Stimulated activated naive B cell treated with anti-CD40 and anti-IgM and Interleukin-4, amounts not matched to agents 10 μg/mL and 1 μg/mL and 100 μg/mL, for 72 hours (primary cell): ENCODE results near the gene ZNF200.
"Not testable (repeated sequence)": the region's sequence is repeated elsewhere in the genome, so short reads cannot be mapped to it uniquely, and the experiment has no call there.

Experiments used
- ATAC-seq, 2 donors: fragments of 150-1000 bp; cut with Tn5 transposase; replicated peaks; 2 replicates each; pipeline ENCODE4 v1.10.0; 2021; ENCODE audit warnings: moderate library complexity in 1 of 2
- DNase-seq: peaks from one replicate; pipeline ENCODE4 v3.0.0; 2021
- H3K27ac Mint-ChIP-seq: one replicate; pipeline ENCODE4 v1.8.0; 2022; ENCODE audit warnings: mild to moderate bottlenecking, mixed read lengths
- H3K27me3 Mint-ChIP-seq, 2 donors: one replicate each; pipeline ENCODE4 v1.8.0; 2022; ENCODE audit warnings: mixed read lengths in 2 of 2
- H3K36me3 Mint-ChIP-seq, 2 donors: one replicate each; pipeline ENCODE4 v1.8.0; 2022; ENCODE audit warnings: mixed read lengths in 2 of 2, mild to moderate bottlenecking in 1 of 2
- H3K4me1 Mint-ChIP-seq, 2 donors: one replicate each; pipeline ENCODE4 v1.8.0; 2022; ENCODE audit warnings: mixed read lengths in 2 of 2, mild to moderate bottlenecking in 1 of 2
- H3K4me3 Mint-ChIP-seq, 2 donors: one replicate each; pipeline ENCODE4 v1.8.0; 2022; ENCODE audit warnings: mild to moderate bottlenecking in 2 of 2, mixed read lengths in 2 of 2, moderate library complexity in 1 of 2
- H3K9me3 Mint-ChIP-seq, 2 donors: one replicate each; pipeline ENCODE4 v1.8.0; 2022; ENCODE audit warnings: mixed read lengths in 2 of 2, mild to moderate bottlenecking in 1 of 2

Gene ZNF200

DNA sequence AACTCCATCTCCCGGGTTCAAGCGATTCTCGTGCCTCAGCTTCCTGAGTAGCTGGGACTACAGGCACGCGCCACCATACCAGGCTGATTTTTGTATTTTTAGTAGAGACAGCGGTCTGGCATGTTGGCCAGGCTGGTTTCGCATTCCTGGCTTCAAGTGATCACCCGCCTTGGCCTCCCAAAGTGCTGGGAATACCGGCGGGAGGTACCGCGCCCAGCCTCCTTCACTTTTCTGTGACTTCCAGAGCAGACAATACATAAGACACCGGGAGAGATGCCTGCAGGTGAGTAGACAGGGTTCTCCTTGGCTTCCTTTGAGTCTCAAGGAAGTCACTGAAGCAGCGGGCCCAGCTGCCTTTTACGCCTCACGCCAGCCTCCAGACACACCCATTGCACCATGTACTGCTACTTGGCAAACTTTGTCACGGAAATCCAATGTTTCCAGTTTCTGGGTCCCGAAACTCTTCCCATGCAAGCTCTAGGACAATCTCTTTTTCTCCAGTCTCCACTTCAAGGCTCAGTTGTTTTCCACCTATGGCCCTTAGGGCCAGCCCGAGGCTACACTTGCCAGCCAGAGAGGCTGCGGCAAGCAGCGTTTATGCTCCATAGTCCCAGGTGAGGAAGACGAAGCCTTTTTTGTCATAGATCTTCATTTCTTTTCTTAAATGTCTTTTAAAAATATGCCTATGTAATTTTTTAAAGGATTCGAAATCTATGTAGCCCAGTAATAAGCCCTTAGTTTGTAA, 47.8 kb downstream of the ZNF200 start:
- H3K9me3 Mint-ChIP-seq, result peaks cover 4 to 5% of the 10 kb centered on the region in 2 donors
- peaks cover 34 to 47% of the 10 kb centered on the region in 2 donors for H3K4me1 Mint-ChIP-seq
- no peak for ATAC-seq
- H3K36me3 Mint-ChIP-seq, result peaks cover 10 to 21% of the 10 kb centered on the region in 2 donors
- DNase-seq, result no peak
- peak overlapping the region; percentile 5 for H3K27ac Mint-ChIP-seq
- H3K4me3 Mint-ChIP-seq, result no peak overlapping the region
- peaks cover 81 to 94% of the 10 kb centered on the region in 2 donors for H3K27me3 Mint-ChIP-seq

DNA sequence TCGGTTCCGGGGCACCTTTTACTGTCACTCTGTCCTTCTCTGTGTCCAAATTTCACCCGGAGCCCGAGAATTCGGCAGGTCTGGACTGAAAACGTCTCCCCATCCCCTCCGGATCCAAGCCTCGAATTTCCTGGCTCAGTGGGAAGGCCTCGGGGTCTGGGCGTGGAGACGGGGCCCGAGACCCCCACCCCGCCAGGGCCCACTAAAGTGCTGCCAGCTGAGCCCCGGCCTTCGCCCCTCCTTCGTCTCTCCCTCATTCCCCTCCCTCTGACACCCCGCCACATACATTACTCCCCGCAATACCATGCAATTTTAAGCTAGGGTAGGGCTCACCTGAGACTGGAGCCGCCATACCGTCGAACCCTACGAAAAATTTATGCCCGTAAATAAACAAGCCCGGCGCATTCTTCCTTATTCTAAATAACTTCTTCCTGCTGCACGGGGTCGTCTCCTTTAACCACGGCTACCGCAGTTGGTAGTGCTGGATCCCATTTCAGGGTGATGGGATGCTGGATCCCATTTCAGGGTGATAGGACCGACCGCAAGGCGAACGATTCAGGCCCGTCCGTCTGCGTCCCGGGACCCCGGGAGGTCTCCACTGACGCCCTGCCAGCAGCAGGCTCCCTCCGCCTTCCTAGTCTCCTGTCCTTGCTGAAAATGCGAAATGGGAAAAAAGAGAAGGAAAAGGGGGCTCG, 51.4 kb downstream of the ZNF200 start:
- peaks cover 2 to 5% of the 10 kb centered on the region in 2 donors for H3K9me3 Mint-ChIP-seq
- H3K27me3 Mint-ChIP-seq, result peaks cover 83 to 90% of the 10 kb centered on the region in 2 donors
- ATAC-seq, result no peak

DNA sequence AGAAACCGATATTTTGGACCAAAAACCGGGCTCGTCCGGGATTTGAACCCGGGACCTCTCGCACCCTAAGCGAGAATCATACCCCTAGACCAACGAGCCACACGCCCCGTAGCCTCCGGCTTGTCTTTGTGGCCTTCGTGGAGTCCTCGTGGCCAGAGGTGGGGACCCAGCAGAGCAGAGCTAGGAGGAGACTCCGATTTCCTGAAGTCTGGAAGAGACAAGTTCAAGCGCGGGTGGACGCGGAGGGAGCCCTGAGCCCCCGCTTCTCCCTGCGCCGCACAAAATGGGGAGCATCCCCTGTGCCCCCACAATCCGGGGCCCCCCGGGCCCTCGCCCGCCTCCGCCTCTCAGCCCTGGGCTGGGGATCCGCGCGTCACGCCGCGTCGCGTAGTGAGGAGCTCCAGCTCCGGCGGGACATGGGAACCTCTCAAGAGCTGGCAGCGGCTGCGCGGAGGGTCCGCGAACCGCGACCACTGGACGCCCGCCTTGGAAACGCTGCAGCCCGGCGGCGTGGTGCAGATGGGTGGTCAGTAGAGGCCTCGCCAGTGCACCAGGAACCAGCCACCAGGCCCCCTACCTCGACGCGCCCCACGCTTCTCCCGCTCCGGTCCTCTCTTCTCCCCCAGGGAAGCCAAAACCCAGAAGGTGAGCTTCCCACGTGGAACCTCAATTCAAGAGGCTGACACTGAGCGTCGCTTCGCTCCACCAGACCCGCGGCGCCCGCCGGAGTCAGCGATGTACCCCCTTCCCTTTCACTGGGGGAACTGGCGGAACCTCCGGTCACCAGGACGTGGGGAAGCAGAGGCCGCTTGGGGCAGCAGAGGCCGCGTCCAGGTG, 52.1 kb downstream of the ZNF200 start:
- H3K27ac Mint-ChIP-seq, result peak overlapping the region; percentile 92
- peak overlapping the region; percentile 86 to 88 for H3K4me3 Mint-ChIP-seq
- peak; percentile 58 to 68 for ATAC-seq
- peaks cover 2 to 5% of the 10 kb centered on the region in 2 donors for H3K9me3 Mint-ChIP-seq
- H3K4me1 Mint-ChIP-seq, result peaks cover 18 to 24% of the 10 kb centered on the region in 2 donors
- peaks cover 84 to 87% of the 10 kb centered on the region in 2 donors for H3K27me3 Mint-ChIP-seq
- DNase-seq, result no peak
- H3K36me3 Mint-ChIP-seq, result peaks cover 10 to 14% of the 10 kb centered on the region in 2 donors

More for the DNA sequence above, 51.4 kb downstream of the ZNF200 start:
- Mint-ChIP-seq H3K27ac (peak overlapping the region; percentile 90), H3K36me3 (peaks cover 10 to 18% of the 10 kb centered on the region in 2 donors), H3K4me3 (peak overlapping the region; percentile 86 to 88), H3K4me1 (peaks cover 19 to 30% of the 10 kb centered on the region in 2 donors)
- DNase-seq, result no peak

DNA sequence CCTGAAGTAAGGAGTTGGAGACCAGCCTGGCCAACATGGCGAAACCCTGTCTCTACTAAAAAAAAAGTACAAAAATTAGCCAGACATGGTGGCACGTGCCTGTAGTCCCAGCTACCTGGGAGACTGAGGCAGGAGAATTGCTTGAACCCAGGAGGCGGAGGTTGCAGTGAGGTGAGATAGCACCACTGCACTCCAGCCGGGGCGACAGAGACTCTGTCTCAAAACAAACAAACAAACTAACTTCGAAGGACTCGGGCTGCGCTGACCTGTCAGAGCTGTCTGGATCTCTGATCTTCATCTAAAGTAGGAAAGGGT, 52.7 kb downstream of the ZNF200 start:
- H3K4me1 Mint-ChIP-seq, result peaks cover 16 to 21% of the 10 kb centered on the region in 2 donors
- peak overlapping the region; percentile 92 for H3K27ac Mint-ChIP-seq
- peaks cover 84 to 87% of the 10 kb centered on the region in 2 donors for H3K27me3 Mint-ChIP-seq
- peaks cover 10 to 11% of the 10 kb centered on the region in 2 donors for H3K36me3 Mint-ChIP-seq
- H3K9me3 Mint-ChIP-seq, ATAC-seq, DNase-seq: not testable (repeated sequence)
- H3K4me3 Mint-ChIP-seq, result peak overlapping the region; percentile 86 to 88

DNA sequence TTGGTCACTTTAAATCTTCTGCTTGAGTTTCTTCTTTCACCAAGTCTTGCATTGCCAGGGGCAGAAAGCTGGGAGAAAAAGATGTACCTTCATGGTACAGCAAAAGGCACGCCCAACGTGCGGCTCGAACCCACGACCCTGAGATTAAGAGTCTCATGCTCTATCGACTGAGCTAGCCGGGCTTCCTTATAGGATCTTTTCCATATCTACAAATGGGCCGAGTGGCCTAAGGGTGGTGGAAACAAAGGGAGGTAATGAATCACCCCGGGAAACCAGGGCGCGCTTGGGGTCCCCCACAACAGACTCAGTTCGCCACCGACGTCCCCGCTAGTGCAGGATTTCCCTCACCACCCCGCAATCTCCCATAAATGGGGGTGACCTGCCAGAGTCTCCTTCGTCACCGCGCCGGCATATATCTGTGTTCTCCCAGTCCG, 54.5 kb downstream of the ZNF200 start:
- Mint-ChIP-seq H3K27ac (no peak overlapping the region), H3K4me1 (peaks cover 19 to 21% of the 10 kb centered on the region in 2 donors), H3K4me3 (no peak overlapping the region), H3K27me3 (peaks cover 78 to 86% of the 10 kb centered on the region in 2 donors), H3K36me3 (peaks cover 10 to 11% of the 10 kb centered on the region in 2 donors), H3K9me3 (peaks cover 0 to 5% of the 10 kb centered on the region in 2 donors)
- DNase-seq (no peak), ATAC-seq (no peak)

DNA sequence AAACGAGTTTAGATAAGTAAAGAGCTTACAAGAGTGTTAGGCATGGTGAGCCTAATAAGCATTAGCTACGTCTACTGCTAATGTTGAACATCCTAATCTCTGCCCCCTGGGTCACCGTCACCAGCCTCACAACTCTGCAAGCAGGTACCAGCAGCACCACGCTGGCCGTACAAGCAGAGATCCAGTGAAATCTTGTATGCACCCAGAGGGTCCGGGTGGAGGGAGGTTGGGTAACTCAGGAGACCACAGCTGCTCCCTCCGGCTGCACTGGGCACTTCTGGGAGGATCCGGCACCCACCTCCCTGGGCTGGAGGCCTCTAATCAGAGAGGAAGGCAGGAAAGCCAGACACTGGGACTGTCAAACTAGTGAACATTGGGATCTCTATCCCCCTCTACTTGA, 55.3 kb downstream of the ZNF200 start:
- Mint-ChIP-seq H3K4me3 (no peak overlapping the region), H3K9me3 (peaks cover 0 to 5% of the 10 kb centered on the region in 2 donors), H3K27me3 (peaks cover 80 to 89% of the 10 kb centered on the region in 2 donors), H3K4me1 (peaks cover 19 to 21% of the 10 kb centered on the region in 2 donors), H3K27ac (no peak overlapping the region), H3K36me3 (peaks cover 10 to 11% of the 10 kb centered on the region in 2 donors)
- DNase-seq (no peak), ATAC-seq (no peak)

DNA sequence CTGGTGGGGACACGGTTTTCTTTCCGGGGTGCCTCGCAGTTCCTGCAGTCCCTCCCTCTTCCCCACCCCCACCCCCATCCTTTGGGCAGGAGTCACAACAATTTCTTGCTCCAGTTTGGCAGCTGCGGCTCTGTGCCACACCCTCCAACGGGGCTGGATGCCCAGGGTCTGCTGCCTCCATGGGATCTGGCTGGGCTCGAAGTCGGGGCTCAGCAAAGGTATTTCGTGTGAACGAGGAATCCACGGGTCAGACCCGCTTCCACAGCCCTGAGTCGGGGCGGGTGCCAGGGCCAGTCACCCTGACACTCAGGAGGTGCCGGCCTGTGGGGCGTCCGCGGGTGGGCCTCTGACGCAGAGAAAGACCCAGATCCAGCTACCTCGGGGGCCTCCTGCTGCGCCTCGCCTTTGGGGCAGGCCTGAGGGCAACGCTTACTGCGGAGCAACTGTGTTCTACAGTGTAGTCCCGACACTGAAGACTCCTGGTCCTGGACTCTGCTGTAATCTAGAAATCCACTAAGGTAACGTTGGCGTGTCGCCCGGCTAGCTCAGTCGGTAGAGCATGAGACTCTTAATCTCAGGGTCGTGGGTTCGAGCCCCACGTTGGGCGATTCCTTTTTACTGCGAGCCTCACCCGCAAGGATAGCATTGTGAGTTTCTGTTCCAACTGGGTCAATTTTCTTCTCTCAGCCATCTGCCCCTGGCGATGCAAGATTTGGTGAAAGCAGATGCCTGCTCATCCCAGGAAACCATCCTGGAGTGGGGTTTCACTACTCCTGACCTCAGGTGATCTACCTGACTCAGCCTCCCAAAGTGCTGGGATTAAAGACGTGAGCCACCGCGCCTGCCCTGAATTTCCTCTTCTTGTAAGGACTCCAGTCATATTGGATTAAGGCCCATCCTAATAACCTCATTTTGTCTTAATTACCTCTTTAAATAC, 59.5 kb downstream of the ZNF200 start:
- ATAC-seq (no peak), DNase-seq (no peak)
- H3K27ac Mint-ChIP-seq, result peak overlapping the region; percentile 81
- peak overlapping the region in 1 of 2 donors; percentile 13 for H3K4me3 Mint-ChIP-seq
- peaks cover 2 to 3% of the 10 kb centered on the region in 2 donors for H3K36me3 Mint-ChIP-seq
- H3K27me3 Mint-ChIP-seq, result peaks cover 69 to 85% of the 10 kb centered on the region in 2 donors
- no peaks in the 10 kb centered on the region for H3K9me3 Mint-ChIP-seq
- peaks cover 26 to 32% of the 10 kb centered on the region in 2 donors for H3K4me1 Mint-ChIP-seq

DNA sequence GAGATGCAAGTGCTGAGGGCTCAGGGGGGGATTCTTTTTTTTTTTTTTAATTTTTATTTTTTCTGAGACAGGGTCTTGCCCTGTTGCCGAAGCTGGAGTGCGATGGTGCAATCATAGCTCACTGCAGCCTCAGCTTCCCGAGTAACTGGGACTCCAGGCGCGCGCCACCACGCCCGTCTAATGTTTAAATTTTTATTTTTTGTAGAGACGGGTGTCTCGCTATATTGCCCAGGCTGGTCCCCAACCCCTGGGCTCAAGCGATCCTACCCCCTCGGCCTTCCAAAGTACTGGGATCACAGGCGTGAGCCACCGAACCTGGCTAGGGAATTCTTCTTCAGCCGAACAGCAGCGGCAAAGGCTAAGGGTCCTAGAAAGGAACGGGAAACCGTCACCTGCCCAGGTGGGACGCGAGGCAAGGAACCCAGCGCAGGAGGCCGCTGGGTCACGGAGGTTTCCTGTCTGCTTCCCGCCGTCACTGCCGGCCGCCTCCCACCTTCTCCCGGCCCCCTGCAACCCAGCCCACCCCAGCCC, 60.3 kb downstream of the ZNF200 start:
- Mint-ChIP-seq H3K9me3 (no peaks in the 10 kb centered on the region), H3K4me1 (peaks cover 26 to 35% of the 10 kb centered on the region in 2 donors), H3K27ac (peak overlapping the region; percentile 91), H3K36me3 (peaks cover 2 to 3% of the 10 kb centered on the region in 2 donors), H3K27me3 (peaks cover 68 to 86% of the 10 kb centered on the region in 2 donors), H3K4me3 (peak overlapping the region; percentile 70 to 73)
- ATAC-seq, result no peak
- DNase-seq, result no peak

DNA sequence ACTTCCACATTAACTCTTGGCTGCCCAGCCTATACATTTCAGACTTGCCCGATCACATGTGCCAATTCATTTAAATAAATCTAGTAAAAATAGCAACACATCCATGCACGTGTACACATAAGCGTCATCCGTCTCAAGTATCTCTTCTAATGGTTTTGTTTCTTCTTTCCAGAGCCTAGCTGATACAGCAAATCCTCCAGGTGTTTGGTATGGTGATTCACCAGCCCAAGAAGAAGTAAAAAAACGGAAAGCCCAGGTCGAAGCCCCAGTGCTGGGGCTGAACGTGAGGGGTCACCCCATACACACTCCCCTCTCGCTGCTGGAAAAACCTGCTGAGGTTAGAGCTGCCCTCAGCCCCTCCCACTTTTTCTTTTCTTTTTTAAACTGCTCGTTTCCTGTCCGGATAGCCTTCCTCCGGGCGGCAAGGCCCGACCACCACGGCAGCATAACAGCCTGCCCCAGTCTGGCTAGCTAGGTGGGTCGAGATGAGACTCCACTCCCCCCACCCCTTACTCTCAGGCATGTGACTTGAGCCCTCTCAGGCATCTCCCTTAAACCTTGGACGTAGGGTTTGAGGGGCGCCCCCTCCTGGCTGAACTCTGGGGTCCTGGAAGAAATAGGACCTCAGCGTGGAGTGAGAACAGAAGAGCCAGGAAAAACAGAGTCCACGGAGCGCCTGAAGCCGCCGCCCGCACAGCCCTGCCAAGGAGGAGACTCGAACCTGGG, 60.9 kb downstream of the ZNF200 start:
- ATAC-seq (peak; percentile 15 to 33), DNase-seq (no peak)
- Mint-ChIP-seq H3K4me1 (peaks cover 26 to 35% of the 10 kb centered on the region in 2 donors), H3K36me3 (peaks cover 2 to 3% of the 10 kb centered on the region in 2 donors), H3K4me3 (peak overlapping the region; percentile 70 to 73), H3K27ac (peak overlapping the region; percentile 91), H3K9me3 (no peaks in the 10 kb centered on the region), H3K27me3 (peaks cover 63 to 86% of the 10 kb centered on the region in 2 donors)
